ENCODE measurements around the gene SYT10. TPM values are rescaled to one million over a fixed set of nuclear protein-coding genes. Genes with fewer than 3 reads are reported as not detected.

SYT10 gene
- polyA plus RNA-seq, 1 of the 3 experiments (the other 2 are of a cell fraction), result not detected

DNA sequence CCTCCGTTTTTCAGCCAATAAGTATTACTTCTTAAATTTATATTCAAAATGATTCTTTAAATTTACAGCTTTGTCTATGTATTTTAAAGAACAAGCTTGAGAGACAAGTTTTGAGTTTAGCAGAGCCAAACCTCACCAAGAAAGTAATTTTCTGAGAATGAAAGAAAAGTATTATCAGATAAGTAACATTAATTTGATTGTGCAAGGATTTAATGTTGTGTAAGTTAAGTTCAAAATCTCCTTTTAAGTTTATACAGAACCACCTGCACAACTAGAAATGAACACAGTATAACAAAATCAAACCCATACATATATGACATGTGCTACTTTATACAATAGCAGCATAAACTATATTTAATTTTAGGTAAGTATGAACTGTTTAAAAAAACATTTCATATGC is 63.5 kb downstream of the SYT10 start:
- POLR2A ChIA-PET, result no interaction called here
- Histone ChIP-seq H3K27ac (ENCODE audit: low read depth in 2 of 2, low read length in 1 of 2) (no peak overlapping the region), H2AFZ (ENCODE audit: low read depth) (no peak overlapping the region), H3K36me3 (replicated peaks in 1 of 2; ENCODE audit: control insufficient read depth in 1 of 2, insufficient read depth in 2 of 2, low read length in 1 of 2) (no peaks in the 10 kb centered on the region), H3K9ac (no peak overlapping the region), H3K4me1 (ENCODE audit: control insufficient read depth in 1 of 2, insufficient read depth in 2 of 2, low read depth in 1 of 2, low read length in 1 of 2) (no peaks in the 10 kb centered on the region), H4K20me1 (ENCODE audit: insufficient read depth) (no peaks in the 10 kb centered on the region), H3K79me2 (ENCODE audit: insufficient read depth) (no peaks in the 10 kb centered on the region), H3K9me3 (no peaks in the 10 kb centered on the region), H3K4me3 (ENCODE audit: low read depth in 2 of 2, low read length in 1 of 2) (no peak overlapping the region), H3K9me2 (no peaks in the 10 kb centered on the region), H3F3A (replicated peaks; ENCODE audit: insufficient read depth) (no peaks in the 10 kb centered on the region), H3K27me3 (ENCODE audit: insufficient read depth) (no peaks in the 10 kb centered on the region), H3K4me2 (no peak overlapping the region)
- CTCF ChIA-PET, result no interaction called here
- no peak for DNase-seq
- 4% methylated on average over 1 of the region's 1 CpG for WGBS (ENCODE audit: low lambda C conversion rate)
- TF ChIP-seq GABPA (IDR thresholded peaks at IDR 0.05; ENCODE audit: low read depth) (no peak), MXI1 (IDR thresholded peaks at IDR 0.05; ENCODE audit: low read depth, low read length) (no peak)

DNA sequence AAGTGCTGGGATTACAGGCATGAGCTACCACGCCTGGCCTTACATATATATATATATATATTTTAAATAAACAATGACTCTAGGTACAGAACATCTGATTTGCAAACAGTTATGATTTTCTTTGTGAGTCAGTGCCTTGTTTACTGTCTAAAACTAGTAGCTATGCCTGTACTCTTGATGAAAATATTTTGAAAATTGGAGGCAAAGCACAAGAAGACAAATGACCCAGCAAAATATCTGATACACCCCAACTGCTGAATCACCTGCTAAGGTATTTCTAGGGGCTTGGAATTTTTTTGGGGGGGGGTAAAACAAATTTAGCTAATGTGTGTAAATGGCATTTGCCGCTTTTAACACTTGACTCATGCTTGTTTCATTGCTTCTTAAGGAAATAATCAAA is 69.3 kb downstream of the SYT10 start:
- H3K36me3 ChIP-seq (replicated peaks in 1 of 2; ENCODE audit: control insufficient read depth in 1 of 2, insufficient read depth in 2 of 2, low read length in 1 of 2), result no peaks in the 10 kb centered on the region
- H3K4me1 ChIP-seq (ENCODE audit: control insufficient read depth in 1 of 2, insufficient read depth in 2 of 2, low read depth in 1 of 2, low read length in 1 of 2), result no peaks in the 10 kb centered on the region
- WGBS (ENCODE audit: low lambda C conversion rate), result 0% methylated on average over 2 of the region's 2 CpGs
- TF ChIP-seq RAD21 (IDR thresholded peaks at IDR 0.05; ENCODE audit: low read length), result no peak
- TF ChIP-seq FOXJ3 (CRISPR knock-in tag; IDR thresholded peaks at IDR 0.05), result no peak
- TF ChIP-seq, protein P1, sequence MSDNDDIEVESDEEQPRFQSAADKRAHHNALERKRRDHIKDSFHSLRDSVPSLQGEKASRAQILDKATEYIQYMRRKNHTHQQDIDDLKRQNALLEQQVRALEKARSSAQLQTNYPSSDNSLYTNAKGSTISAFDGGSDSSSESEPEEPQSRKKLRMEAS (IDR thresholded peaks at IDR 0.05; ENCODE audit: low read depth), result no peak
- no peak for TF ChIP-seq FOXM1 (IDR thresholded peaks at IDR 0.05; ENCODE audit: low read depth)
- no peak for TF ChIP-seq ELF1 (IDR thresholded peaks at IDR 0.05)
- TF ChIP-seq, protein P2, sequence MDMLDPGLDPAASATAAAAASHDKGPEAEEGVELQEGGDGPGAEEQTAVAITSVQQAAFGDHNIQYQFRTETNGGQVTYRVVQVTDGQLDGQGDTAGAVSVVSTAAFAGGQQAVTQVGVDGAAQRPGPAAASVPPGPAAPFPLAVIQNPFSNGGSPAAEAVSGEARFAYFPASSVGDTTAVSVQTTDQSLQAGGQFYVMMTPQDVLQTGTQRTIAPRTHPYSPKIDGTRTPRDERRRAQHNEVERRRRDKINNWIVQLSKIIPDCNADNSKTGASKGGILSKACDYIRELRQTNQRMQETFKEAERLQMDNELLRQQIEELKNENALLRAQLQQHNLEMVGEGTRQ (IDR thresholded peaks at IDR 0.05; ENCODE audit: borderline replicate concordance, low read depth, low read length), result no peak
- TF ChIP-seq, protein P3, sequence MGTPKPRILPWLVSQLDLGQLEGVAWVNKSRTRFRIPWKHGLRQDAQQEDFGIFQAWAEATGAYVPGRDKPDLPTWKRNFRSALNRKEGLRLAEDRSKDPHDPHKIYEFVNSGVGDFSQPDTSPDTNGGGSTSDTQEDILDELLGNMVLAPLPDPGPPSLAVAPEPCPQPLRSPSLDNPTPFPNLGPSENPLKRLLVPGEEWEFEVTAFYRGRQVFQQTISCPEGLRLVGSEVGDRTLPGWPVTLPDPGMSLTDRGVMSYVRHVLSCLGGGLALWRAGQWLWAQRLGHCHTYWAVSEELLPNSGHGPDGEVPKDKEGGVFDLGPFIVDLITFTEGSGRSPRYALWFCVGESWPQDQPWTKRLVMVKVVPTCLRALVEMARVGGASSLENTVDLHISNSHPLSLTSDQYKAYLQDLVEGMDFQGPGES (IDR thresholded peaks at IDR 0.05; ENCODE audit: low read depth, low read length), result no peak
- no peak for TF ChIP-seq POLR2AphosphoS5 (IDR thresholded peaks at IDR 0.05; ENCODE audit: low read depth, low read length)
- no peak for TF ChIP-seq EZH2phosphoT487 (IDR thresholded peaks at IDR 0.05; ENCODE audit: borderline replicate concordance, low read depth)
- H3K4me2 ChIP-seq, result no peak overlapping the region
- no peak overlapping the region for H2AFZ ChIP-seq (ENCODE audit: low read depth)
- no peak overlapping the region for H3K9ac ChIP-seq
- H3K9me2 ChIP-seq, result no peaks in the 10 kb centered on the region
- no peak overlapping the region for H3K27ac ChIP-seq (ENCODE audit: low read depth in 2 of 2, low read length in 1 of 2)
- no peaks in the 10 kb centered on the region for H3K27me3 ChIP-seq (ENCODE audit: insufficient read depth)
- no peak overlapping the region for H3K4me3 ChIP-seq (ENCODE audit: low read depth in 2 of 2, low read length in 1 of 2)
- DNase-seq, result no peak
- no peaks in the 10 kb centered on the region for H3K79me2 ChIP-seq (ENCODE audit: insufficient read depth)
- ChIA-PET POLR2A (no interaction called here), CTCF (no interaction called here)
- no peaks in the 10 kb centered on the region; the same call in 1 of the 2 replicates for H3K9me3 ChIP-seq
- H3F3A ChIP-seq (replicated peaks; ENCODE audit: insufficient read depth), result no peaks in the 10 kb centered on the region
- H4K20me1 ChIP-seq (ENCODE audit: insufficient read depth), result no peaks in the 10 kb centered on the region

DNA sequence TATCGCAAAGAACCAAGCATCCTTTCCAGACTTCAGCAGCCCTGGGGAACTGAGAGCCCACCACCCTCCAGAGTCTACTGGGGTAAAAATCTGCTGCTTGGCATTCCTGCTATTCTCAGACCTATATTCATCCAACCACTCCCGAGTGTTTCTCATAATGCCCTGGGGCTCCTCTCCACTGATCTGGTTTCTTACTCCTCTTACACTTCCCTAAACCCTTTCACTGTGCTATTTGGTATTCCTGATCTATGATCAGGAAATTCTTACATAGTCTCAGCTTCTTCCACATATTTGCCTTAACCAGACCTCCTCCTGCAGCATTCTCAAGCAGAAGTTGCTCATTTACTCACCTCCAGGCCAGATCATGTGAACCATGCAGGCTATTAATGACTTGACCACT is 82.4 kb downstream of the SYT10 start:
- Histone ChIP-seq H3K4me2 (no peak overlapping the region), H3K27me3 (ENCODE audit: insufficient read depth) (no peaks in the 10 kb centered on the region), H4K20me1 (ENCODE audit: insufficient read depth) (no peaks in the 10 kb centered on the region), H3K79me2 (ENCODE audit: insufficient read depth) (no peaks in the 10 kb centered on the region), H3K9me2 (no peaks in the 10 kb centered on the region), H3K4me3 (ENCODE audit: low read depth in 2 of 2, low read length in 1 of 2) (no peak overlapping the region), H3K27ac (ENCODE audit: low read depth in 2 of 2, low read length in 1 of 2) (no peak overlapping the region), H3K9ac (no peak overlapping the region), H2AFZ (ENCODE audit: low read depth) (no peak overlapping the region), H3K4me1 (ENCODE audit: control insufficient read depth in 1 of 2, insufficient read depth in 2 of 2, low read depth in 1 of 2, low read length in 1 of 2) (no peaks in the 10 kb centered on the region), H3K9me3 (no peaks in the 10 kb centered on the region), H3K36me3 (replicated peaks in 1 of 2; ENCODE audit: control insufficient read depth in 1 of 2, insufficient read depth in 2 of 2, low read length in 1 of 2) (no peaks in the 10 kb centered on the region), H3F3A (replicated peaks; ENCODE audit: insufficient read depth) (no peaks in the 10 kb centered on the region)
- 20% methylated on average over 2 of the region's 2 CpGs for WGBS (ENCODE audit: low lambda C conversion rate)
- ChIA-PET CTCF (no interaction called here), POLR2A (no interaction called here)
- no peak for DNase-seq
- TF ChIP-seq RFX5 (IDR thresholded peaks at IDR 0.05; ENCODE audit: low read length) (no peak), RXRA (IDR thresholded peaks at IDR 0.05; ENCODE audit: borderline replicate concordance, low read depth) (no peak), FOXM1 (IDR thresholded peaks at IDR 0.05; ENCODE audit: low read depth) (no peak), NFIC (IDR thresholded peaks at IDR 0.05; ENCODE audit: borderline replicate concordance) (no peak), NRF1 (IDR thresholded peaks at IDR 0.05; ENCODE audit: low read depth, low read length) (no peak), SMC3 (IDR thresholded peaks at IDR 0.05; ENCODE audit: low read depth, low read length) (no peak), EP300 (IDR thresholded peaks at IDR 0.05; ENCODE audit: borderline replicate concordance in 1 of 2, low read depth in 1 of 2, low read length in 1 of 2) (no peak), JUND (IDR thresholded peaks at IDR 0.05) (no peak), GATA2 (CRISPR knock-in tag; IDR thresholded peaks at IDR 0.05) (no peak)
- TF ChIP-seq, protein P4, sequence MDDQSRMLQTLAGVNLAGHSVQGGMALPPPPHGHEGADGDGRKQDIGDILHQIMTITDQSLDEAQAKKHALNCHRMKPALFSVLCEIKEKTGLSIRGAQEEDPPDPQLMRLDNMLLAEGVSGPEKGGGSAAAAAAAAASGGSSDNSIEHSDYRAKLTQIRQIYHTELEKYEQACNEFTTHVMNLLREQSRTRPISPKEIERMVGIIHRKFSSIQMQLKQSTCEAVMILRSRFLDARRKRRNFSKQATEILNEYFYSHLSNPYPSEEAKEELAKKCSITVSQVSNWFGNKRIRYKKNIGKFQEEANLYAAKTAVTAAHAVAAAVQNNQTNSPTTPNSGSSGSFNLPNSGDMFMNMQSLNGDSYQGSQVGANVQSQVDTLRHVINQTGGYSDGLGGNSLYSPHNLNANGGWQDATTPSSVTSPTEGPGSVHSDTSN (IDR thresholded peaks at IDR 0.05), result no peak
